H1 (cell line): ENCODE data around the gene OPRD1. TPM values are rescaled to one million over a fixed set of nuclear protein-coding genes. Genes with fewer than 3 reads are reported as not detected.

ENCODE experiments used
- CTCF ChIA-PET: fragments of 300-600 bp; sonication (Branson Sonifier 250); formaldehyde crosslinking; loops from one replicate; lab custom pipeline; 2021; ENCODE audit not compliant: partially characterized antibody; lab: Charles Lee
- POLR2A ChIA-PET: fragments of 300-600 bp; sonication (Branson Sonifier 250); formaldehyde crosslinking; loops from one replicate; lab custom pipeline; 2021; ENCODE audit warnings: inconsistent platforms; ENCODE audit not compliant: partially characterized antibody; lab: Charles Lee
- DNase-seq, 2 experiments: peaks; one replicate each; pipeline versions ENCODE4 v3.0.0 to v3.0.0-alpha.2; 2010 to 2022; ENCODE audit warnings: low spot score in 2 of 2, low read depth in 1 of 2, mixed read lengths in 1 of 2
- FAIRE-seq: peaks from 2 replicates; lab custom pipeline; 2011; peaks lifted over from hg19 to GRCh38; lab: Jason Lieb, UNC
- H2AFZ ChIP-seq: 2 replicates; pipeline ENCODE4 v1.8.1; 2012; ENCODE audit warnings: low read length, inconsistent platforms
- H2AK5ac ChIP-seq: 2 replicates; pipeline ENCODE4 v1.6.1; 2013; ENCODE audit warnings: low read depth, low read length
- H2BK120ac ChIP-seq: replicated peaks from 2 replicates; pipeline ENCODE3; 2013; ENCODE audit warnings: low read depth, low read length, inconsistent platforms
- H2BK12ac ChIP-seq: 2 replicates; pipeline ENCODE4 v1.6.1; 2013; ENCODE audit warnings: low read depth, low read length
- H2BK15ac ChIP-seq: 2 replicates; pipeline ENCODE4 v1.6.1; 2013; ENCODE audit warnings: low read length
- H2BK20ac ChIP-seq: 2 replicates; pipeline ENCODE4 v1.6.1; 2013; ENCODE audit warnings: low read length
- H2BK5ac ChIP-seq: 2 replicates; pipeline ENCODE4 v1.6.1; 2013; ENCODE audit warnings: low read depth, low read length
- H3K14ac ChIP-seq: 2 replicates; pipeline ENCODE4 v1.6.1; 2013; ENCODE audit warnings: inconsistent platforms; ENCODE audit not compliant: insufficient read length
- H3K18ac ChIP-seq: 2 replicates; pipeline ENCODE4 v1.6.1; 2013; ENCODE audit warnings: low read length; ENCODE audit errors: extremely low read depth
- H3K23ac ChIP-seq: 2 replicates; pipeline ENCODE4 v1.6.1; 2013; ENCODE audit warnings: inconsistent platforms; ENCODE audit not compliant: insufficient read length
- H3K23me2 ChIP-seq: 2 replicates; pipeline ENCODE4 v1.6.1; 2013; ENCODE audit warnings: low read depth, low read length
- H3K27ac ChIP-seq: 2 replicates; pipeline ENCODE4 v1.6.1; 2011; ENCODE audit warnings: low read depth, low read length, inconsistent platforms
- H3K27me3 ChIP-seq, 4 experiments: replicated peaks in 1 of 4; 1 replicate in 1 of 4; 2 replicates in 3 of 4; pipeline versions ENCODE4 v1.6.1 to v1.8.1; 2011 to 2013; ENCODE audit warnings: low read length in 3 of 4, mild to moderate bottlenecking in 3 of 4, inconsistent platforms in 2 of 4, mixed read lengths in 2 of 4, moderate library complexity in 1 of 4; ENCODE audit not compliant: control insufficient read depth in 3 of 4, insufficient read depth in 3 of 4; ENCODE audit errors: extremely low read depth in 1 of 4
- H3K36me3 ChIP-seq, 4 experiments: 2 replicates each; pipeline versions ENCODE4 v1.6.1 to v1.8.1; 2011 to 2013; ENCODE audit warnings: mild to moderate bottlenecking in 4 of 4, low read length in 3 of 4, moderate library complexity in 2 of 4, control low read depth in 1 of 4, inconsistent platforms in 1 of 4; ENCODE audit not compliant: insufficient read depth in 4 of 4, control insufficient read depth in 2 of 4
- H3K4ac ChIP-seq: replicated peaks from 2 replicates; pipeline ENCODE3; 2013; ENCODE audit warnings: low read length, low read depth, mixed read lengths, inconsistent platforms; ENCODE audit not compliant: insufficient read length
- H3K4me1 ChIP-seq, 4 experiments: replicated peaks in 1 of 4; 1 replicate in 1 of 4; 2 replicates in 3 of 4; pipeline versions ENCODE4 v1.6.1 to v1.8.1; 2011 to 2013; ENCODE audit warnings: low read length in 3 of 4, inconsistent platforms in 2 of 4, mixed read lengths in 1 of 4; ENCODE audit not compliant: insufficient read depth in 4 of 4, control insufficient read depth in 3 of 4
- H3K4me2 ChIP-seq, 2 experiments: 2 replicates each; pipeline versions ENCODE4 v1.6.1 to v1.8.1; 2011 to 2013; ENCODE audit warnings: low read depth in 2 of 2, low read length in 2 of 2, control low read depth in 1 of 2, inconsistent platforms in 1 of 2, mild to moderate bottlenecking in 1 of 2; ENCODE audit not compliant: insufficient read depth in 1 of 2
- H3K4me3 ChIP-seq, 4 experiments: fragments of 200-600, 300-600 bp in 1 of 4; sonication (generic), shearing (Covaris generic), sonication (Bioruptor Twin) in 1 of 4; 2 replicates each; pipeline versions ENCODE4 v1.5.1 to v1.8.1; 2011 to 2016; ENCODE audit warnings: low read length in 4 of 4, low read depth in 3 of 4, control low read depth in 2 of 4, inconsistent platforms in 2 of 4, mild to moderate bottlenecking in 2 of 4, mixed read lengths in 1 of 4, moderate library complexity in 1 of 4; ENCODE audit not compliant: insufficient read depth in 2 of 4; ENCODE audit errors: extremely low read depth in 1 of 4
- H3K56ac ChIP-seq: replicated peaks from 2 replicates; pipeline ENCODE3; 2013; ENCODE audit warnings: low read depth, mild to moderate bottlenecking, mixed read lengths, low read length, inconsistent platforms; ENCODE audit not compliant: insufficient read length
- H3K79me1 ChIP-seq: 2 replicates; pipeline ENCODE4 v1.6.1; 2013; ENCODE audit warnings: low read depth, low read length, control low read depth
- H3K79me2 ChIP-seq, 2 experiments: 2 replicates each; pipeline versions ENCODE4 v1.6.1 to v1.8.1; 2012 to 2013; ENCODE audit warnings: low read length in 2 of 2, mild to moderate bottlenecking in 2 of 2, inconsistent platforms in 1 of 2; ENCODE audit not compliant: insufficient read depth in 2 of 2, control insufficient read depth in 1 of 2
- H3K9ac ChIP-seq, 4 experiments: replicated peaks in 1 of 4; 1 replicate in 1 of 4; 2 replicates in 3 of 4; pipeline versions ENCODE4 v1.6.1 to v1.8.1; 2011 to 2013; ENCODE audit warnings: low read depth in 3 of 4, low read length in 3 of 4, control low read depth in 2 of 4, mild to moderate bottlenecking in 2 of 4, moderate library complexity in 2 of 4, inconsistent platforms in 1 of 4; ENCODE audit errors: extremely low read depth in 1 of 4
- H3K9me3 ChIP-seq, 2 experiments: 2 replicates each; pipeline versions ENCODE4 v1.6.1 to v1.8.1; 2012 to 2013; ENCODE audit warnings: mild to moderate bottlenecking in 2 of 2, moderate library complexity in 2 of 2, control low read depth in 1 of 2, inconsistent platforms in 1 of 2, low read depth in 1 of 2, low read length in 1 of 2, mixed read lengths in 1 of 2; ENCODE audit not compliant: insufficient read depth in 2 of 2
- H4K20me1 ChIP-seq, 2 experiments: replicated peaks in 1 of 2; 2 replicates each; pipeline versions ENCODE3 to v1.8.1; 2011 to 2013; ENCODE audit warnings: inconsistent platforms in 2 of 2, low read length in 2 of 2, mild to moderate bottlenecking in 1 of 2; ENCODE audit not compliant: insufficient read depth in 2 of 2, control insufficient read depth in 1 of 2
- H4K5ac ChIP-seq: 2 replicates; pipeline ENCODE4 v1.6.1; 2013; ENCODE audit warnings: low read length, low read depth, mixed read lengths, inconsistent platforms; ENCODE audit not compliant: insufficient read length
- H4K8ac ChIP-seq: 2 replicates; pipeline ENCODE4 v1.8.0; 2013; ENCODE audit warnings: mild to moderate bottlenecking, moderate library complexity, low read length, inconsistent platforms; ENCODE audit not compliant: insufficient read depth; ENCODE audit errors: extremely low read depth
- H4K91ac ChIP-seq: replicated peaks from 2 replicates; pipeline ENCODE3; 2013; ENCODE audit warnings: low read length, mixed read lengths, inconsistent platforms; ENCODE audit not compliant: insufficient read length
- BCL11A ChIP-seq, 2 experiments: IDR thresholded peaks; one replicate each; pipeline ENCODE4 v1.6.1; 2011; ENCODE audit warnings: low read depth in 2 of 2, low read length in 2 of 2, mild to moderate bottlenecking in 2 of 2
- CREB1 ChIP-seq: IDR thresholded peaks from 2 replicates; pipeline ENCODE4 v1.6.1; 2012; ENCODE audit warnings: inconsistent platforms
- EGR1 ChIP-seq: IDR thresholded peaks from 2 replicates; pipeline ENCODE4 v1.6.1; 2011; ENCODE audit warnings: low read depth, low read length, borderline replicate concordance
- FOSL1 ChIP-seq: IDR thresholded peaks from 2 replicates; pipeline ENCODE4 v1.6.1; 2011; ENCODE audit warnings: mild to moderate bottlenecking, low read depth, low read length, moderate library complexity; ENCODE audit not compliant: insufficient read depth
- KDM4A ChIP-seq: IDR thresholded peaks from one replicate; pipeline ENCODE4 v1.7.1; 2012; ENCODE audit warnings: low read depth, mild to moderate bottlenecking, moderate library complexity, low read length, inconsistent platforms; ENCODE audit not compliant: severe bottlenecking
- KDM5A ChIP-seq: fragments of 200-600 bp; IDR thresholded peaks from 2 replicates; pipeline ENCODE4 v1.7.1; 2012; ENCODE audit warnings: mild to moderate bottlenecking, low read length, inconsistent platforms, mixed read lengths
- POLR2A ChIP-seq, 2 experiments: IDR thresholded peaks; 1 replicate in 1 of 2; 2 replicates in 1 of 2; pipeline ENCODE4 v1.6.1; 2011; ENCODE audit warnings: low read depth in 2 of 2, low read length in 2 of 2, mild to moderate bottlenecking in 2 of 2; ENCODE audit errors: control extremely low read depth in 1 of 2
- RBBP5 ChIP-seq: IDR thresholded peaks from 2 replicates; pipeline ENCODE4 v1.7.1; 2012; ENCODE audit warnings: low read depth, mild to moderate bottlenecking, inconsistent platforms, low read length, moderate library complexity, borderline replicate concordance
- RFX5 ChIP-seq: IDR thresholded peaks from 2 replicates; pipeline ENCODE4 v1.6.1; 2011; ENCODE audit warnings: low read depth, low read length, improper control_type of control experiment, borderline replicate concordance
- SP2 ChIP-seq: IDR thresholded peaks from 2 replicates; pipeline ENCODE4 v1.6.1; 2012; ENCODE audit warnings: mild to moderate bottlenecking, low read length, inconsistent platforms
- WGBS, 2 experiments: shearing (Covaris generic) in 1 of 2; methylation state at CpG; one replicate each; pipeline versions ENCODE4 v1.1.6 to v1.1.7; 2013 to 2015; ENCODE audit warnings: low lambda C conversion rate in 2 of 2, mixed read lengths in 2 of 2, inconsistent platforms in 1 of 2, low coverage in 1 of 2, missing lambda C conversion rate in 1 of 2; ENCODE audit not compliant: insufficient replicate concordance in 2 of 2, insufficient coverage in 1 of 2, insufficient read length in 1 of 2; ENCODE audit errors: extremely low coverage in 1 of 2, missing lambda C conversion rate in 1 of 2; 5-methylcytosine and 5-hydroxymethylcytosine counted together
- polyA plus RNA-seq, 7 experiments: library from polyadenylated mRNA; depleted of rRNA in 3 of 7; stranded (reverse) in 5 of 7; unstranded in 2 of 7; fragments of >200 nt in 5 of 7; fragments of 200-250 nt in 2 of 7; gene quantifications; 1 replicate in 5 of 7; 2 replicates in 1 of 7; 4 replicates in 1 of 7; pipeline versions ENCODE4 v1.2.1 to v1.2.3, GENCODE V29; 2011 to 2013; ENCODE audit warnings: missing spikeins in 2 of 7, mixed read lengths in 2 of 7
- total RNA-seq: library from RNA; stranded (reverse); fragmentation: NEBNext Ultra II Directional; extraction: Animal tissue kit (Norgen Biotek cat#: 25700); gene quantifications from 2 replicates; pipeline ENCODE4 v1.2.1, GENCODE V29; 2021

Gene OPRD1
- total and polyA plus RNA-seq, 2 of the 8 experiments (the other 6 are each of a cell fraction or from before 2014, with no cell fraction given), result 2.6 to 3.7 TPM

GRCh38 chr1:28891256-28891655, 79.3 kb downstream of the OPRD1 start:
- Histone ChIP-seq H3K9ac (no peak overlapping the region), H2BK15ac (no peak overlapping the region), H4K8ac (no peak overlapping the region), H4K5ac (no peak overlapping the region), H3K4ac (no peak overlapping the region), H3K27me3 (peaks cover 0 to 11% (median 6%) of the 10 kb centered on the region in 4 experiments; a peak in 4 of 7 replicates), H4K91ac (no peak overlapping the region), H3K23ac (no peak overlapping the region), H2BK5ac (no peak overlapping the region), H3K79me1 (no peaks in the 10 kb centered on the region), H2AK5ac (no peak overlapping the region), H3K56ac (no peak overlapping the region), H4K20me1 (no peaks in the 10 kb centered on the region), H2AFZ (no peak overlapping the region), H2BK120ac (no peak overlapping the region), H3K79me2 (no peaks in the 10 kb centered on the region), H3K23me2 (peaks cover 16% of the 10 kb centered on the region; the same call in 1 of the 2 replicates), H3K36me3 (no peaks in the 10 kb centered on the region), H2BK12ac (no peak overlapping the region), H3K4me3 (no peak overlapping the region), H3K18ac (no peak overlapping the region), H3K9me3 (no peaks in the 10 kb centered on the region), H3K4me2 (no peak overlapping the region), H3K27ac (no peak overlapping the region), H2BK20ac (no peak overlapping the region), H3K14ac (no peak overlapping the region), H3K4me1 (peaks cover 0 to 6% (median 4%) of the 10 kb centered on the region in 4 experiments; a peak in 5 of 7 replicates)
- no peak for DNase-seq
- ChIA-PET POLR2A (interaction anchor here (1.6 kb wide), 1 partner anchor 23 kb away, joined by 5 read pairs; the partner anchor contains the start of gene EPB41), CTCF (interaction anchor here (1.1 to 12.1 kb wide), 9 partner anchors 9 to 962 kb away, joined by 3 to 130 read pairs (median 3); partner anchors contain the start of gene TMEM200B)
- WGBS, 2 experiments, result 88% methylated on average over 2 of the region's 2 CpGs; no CpG with 5 or more reads in 1 of the 2 experiments
- no peak for FAIRE-seq
- TF ChIP-seq BCL11A (IDR thresholded peaks at IDR 0.05; ENCODE audit: low read depth in 2 of 2, low read length in 2 of 2) (no peak), SP2 (no peak), POLR2A (IDR thresholded peaks at IDR 0.05; ENCODE audit: control extremely low read depth in 1 of 2, low read depth in 2 of 2, low read length in 2 of 2) (no peak), KDM4A (no peak), CREB1 (no peak), RBBP5 (no peak), KDM5A (no peak), EGR1 (no peak), FOSL1 (no peak), RFX5 (no peak)
